HG03025 (cell line): ENCODE measurements around the gene TOGARAM2.

Experiments
- ATAC-seq: cut with Tn5 transposase; IDR thresholded peaks from one replicate; pipeline ENCODE4 v1.9.1; 2021; ENCODE audit warnings: mild to moderate bottlenecking, moderate library complexity; ENCODE audit not compliant: unreplicated experiment, low FRiP score

Gene TOGARAM2

GRCh38 chr2:29046321-29046720, 65.2 kb downstream of the TOGARAM2 start:
- ATAC-seq, result no peak

DNA sequence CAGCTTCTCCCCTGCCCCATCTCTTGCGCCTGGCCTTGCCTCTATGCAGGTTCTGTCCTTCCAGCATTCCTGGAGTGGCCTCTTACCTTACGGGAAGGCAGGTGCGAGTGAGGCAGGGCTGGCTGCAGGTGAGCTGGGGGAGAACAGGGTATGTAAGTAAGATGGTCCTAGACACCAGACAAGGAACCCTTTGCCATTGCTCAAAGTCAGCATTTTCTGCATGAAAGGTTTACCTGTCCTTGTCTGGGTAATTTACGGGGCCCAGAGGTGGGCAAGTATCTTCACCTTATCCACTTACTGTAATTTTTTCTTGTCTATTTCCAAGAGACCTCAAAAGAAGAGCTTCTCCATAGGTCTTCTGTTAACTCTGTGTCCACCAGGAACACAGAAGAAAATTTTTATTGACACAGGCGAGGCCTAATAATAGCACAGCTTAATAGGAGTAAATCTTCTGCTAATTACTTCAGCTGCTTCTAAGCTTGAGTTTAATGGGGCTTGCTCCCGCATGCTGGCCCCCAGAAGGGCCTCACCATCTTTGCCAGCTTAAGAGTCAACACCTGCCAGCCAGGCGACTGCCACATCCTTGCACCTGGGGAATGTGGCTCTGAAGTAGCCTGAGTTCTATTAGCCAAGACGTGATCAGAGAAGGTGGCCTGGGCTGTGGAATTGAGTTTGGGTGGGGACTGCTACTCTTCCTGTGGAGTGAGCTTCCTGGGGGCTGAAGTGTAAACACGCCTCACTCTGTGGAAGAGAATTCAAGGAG, 66.2 kb downstream of the TOGARAM2 start:
- no peak for ATAC-seq

- ATAC-seq, result no peak
Measured at GRCh38 chr2:29050591-29050990, 69.5 kb downstream of the TOGARAM2 start.

GRCh38 chr2:29051730-29052129, 70.6 kb downstream of the TOGARAM2 start:
- no peak for ATAC-seq

DNA sequence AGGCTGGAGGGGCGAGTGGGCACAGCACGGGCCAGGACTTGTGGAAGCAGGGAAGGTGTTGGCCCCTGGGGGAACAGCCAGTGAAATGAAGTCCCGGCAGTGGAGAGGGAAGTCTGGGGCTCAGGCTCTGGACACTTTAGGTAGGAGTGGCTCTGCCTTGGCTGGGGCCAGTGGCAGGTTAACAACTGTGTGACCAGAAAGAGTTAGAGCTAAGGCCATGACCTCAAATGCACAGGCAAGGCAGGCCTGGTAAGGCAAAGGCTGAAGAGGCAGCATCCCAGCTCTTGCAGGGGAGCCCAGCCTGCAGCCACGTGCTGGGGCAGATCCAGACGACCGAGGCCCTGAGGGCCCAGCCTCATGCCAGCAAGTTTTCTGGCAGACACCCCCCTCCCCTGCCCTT, 71.7 kb downstream of the TOGARAM2 start:
- no peak for ATAC-seq

GRCh38 chr2:29053223-29053622, 72.1 kb downstream of the TOGARAM2 start:
- no peak for ATAC-seq

DNA sequence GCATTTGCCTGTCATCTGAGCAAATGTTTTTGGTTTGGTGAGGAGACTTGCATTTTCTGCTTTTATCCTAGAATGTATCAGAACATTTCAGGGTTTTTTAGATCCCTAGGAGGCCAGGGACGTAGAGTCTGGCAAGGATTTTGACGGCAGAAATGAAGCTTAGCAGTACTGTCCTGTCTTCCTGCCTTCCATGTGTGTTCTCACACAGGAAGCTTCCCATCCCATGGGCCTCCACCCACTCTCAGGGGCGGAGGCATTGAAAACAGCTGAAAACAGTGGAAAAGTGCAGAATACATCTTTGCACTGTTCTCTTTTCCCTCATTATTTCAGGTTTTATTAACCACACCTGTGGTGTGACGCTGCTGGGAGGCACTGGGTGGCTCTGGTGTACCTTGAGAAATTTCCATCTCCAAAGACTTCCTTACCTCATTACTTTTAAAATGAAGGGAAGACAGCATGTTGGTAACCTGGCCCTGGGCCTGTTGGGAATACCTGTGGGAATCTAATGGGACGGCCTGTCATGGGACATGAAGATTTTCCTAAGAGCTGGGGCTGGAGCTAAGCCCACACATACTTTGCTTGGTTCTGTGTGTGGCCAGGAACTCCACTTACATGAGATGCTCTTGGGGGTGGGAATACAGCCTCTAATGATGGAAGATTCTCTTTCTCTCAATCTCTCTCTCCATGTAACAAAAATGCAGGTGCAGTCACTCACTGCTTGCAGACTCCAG, 72.7 kb downstream of the TOGARAM2 start:
- no peak for ATAC-seq

DNA sequence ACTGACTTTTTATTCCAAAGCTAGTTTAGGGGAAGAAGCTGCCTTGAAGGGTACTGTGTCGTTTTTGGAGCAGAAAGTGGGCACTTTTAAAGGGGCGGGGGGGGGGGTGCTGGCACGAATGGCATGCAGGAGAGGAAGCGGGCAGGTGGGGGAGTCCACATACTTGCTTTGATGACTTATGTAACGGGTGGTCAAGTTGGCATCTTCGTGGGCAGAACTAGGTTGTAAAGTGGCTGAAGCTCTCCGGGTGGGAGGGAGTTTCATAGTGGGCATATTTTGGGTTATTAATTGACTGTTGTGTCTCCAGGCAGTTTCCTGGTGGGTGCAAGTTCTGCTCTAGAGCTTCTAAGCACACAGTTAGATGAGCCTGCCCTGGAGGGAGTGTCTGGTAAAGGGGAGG, 73.3 kb downstream of the TOGARAM2 start:
- ATAC-seq, result no peak

DNA sequence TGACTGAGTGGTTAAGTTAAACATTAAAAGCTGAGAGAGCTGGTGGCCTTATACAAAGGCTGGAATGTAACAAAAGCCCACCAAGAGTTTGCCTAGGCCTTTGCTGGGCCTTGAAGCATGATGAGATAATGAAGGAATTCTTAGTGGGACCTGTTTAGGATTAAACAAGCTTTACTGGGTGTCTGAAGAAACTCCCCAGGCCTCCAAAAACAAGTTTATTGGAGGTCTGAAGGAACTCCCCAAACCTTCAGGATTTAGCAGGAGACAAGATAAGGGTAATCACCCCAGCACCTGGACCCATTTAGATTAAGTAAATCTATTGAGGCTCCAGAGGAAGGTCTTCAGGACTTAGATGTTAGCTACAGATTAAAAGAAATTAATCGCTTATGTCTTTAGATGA, 74.5 kb downstream of the TOGARAM2 start:
- no peak for ATAC-seq

DNA sequence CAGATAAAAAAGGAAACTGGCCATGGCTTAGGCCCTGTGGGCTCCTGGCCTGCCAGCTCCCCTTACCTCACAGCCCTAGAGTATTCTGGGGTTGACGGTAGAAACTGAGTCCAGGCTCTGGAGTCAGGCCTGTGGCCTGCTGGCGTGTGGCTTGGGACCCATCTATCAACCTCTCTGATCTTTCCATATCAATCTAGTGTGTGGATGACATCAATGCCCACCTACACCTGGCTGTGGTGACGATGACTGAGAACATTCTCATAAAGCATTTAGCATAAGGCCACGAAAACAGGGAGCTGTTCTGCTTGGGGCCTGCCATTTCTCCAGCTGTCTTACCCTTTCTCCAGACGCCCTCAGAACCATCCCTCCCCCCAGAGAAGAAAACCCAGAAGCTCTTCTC, 75.4 kb downstream of the TOGARAM2 start:
- ATAC-seq, result no peak

DNA sequence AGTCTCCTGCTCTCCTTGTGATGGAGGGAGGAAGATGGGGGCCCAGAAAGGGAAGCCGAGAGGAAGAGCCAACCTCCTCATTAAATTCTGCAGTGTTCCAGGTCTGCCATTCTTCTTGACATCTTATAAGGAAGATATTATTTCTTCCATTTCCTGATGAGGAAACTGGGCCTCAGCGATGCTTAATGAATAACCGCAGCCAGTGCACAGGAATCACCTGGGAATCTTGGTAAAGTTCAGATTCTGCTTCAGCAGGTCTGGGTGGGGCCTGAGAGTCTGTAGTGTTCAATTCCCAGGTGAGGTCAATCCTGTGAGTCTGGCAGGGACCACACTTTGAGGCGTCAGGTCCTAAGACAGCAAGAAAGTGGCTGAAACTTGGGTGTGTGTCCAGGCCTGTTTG, 75.9 kb downstream of the TOGARAM2 start:
- no peak for ATAC-seq

- ATAC-seq, result no peak
Measured at GRCh38 chr2:29059624-29060023, 78.5 kb downstream of the TOGARAM2 start.

DNA sequence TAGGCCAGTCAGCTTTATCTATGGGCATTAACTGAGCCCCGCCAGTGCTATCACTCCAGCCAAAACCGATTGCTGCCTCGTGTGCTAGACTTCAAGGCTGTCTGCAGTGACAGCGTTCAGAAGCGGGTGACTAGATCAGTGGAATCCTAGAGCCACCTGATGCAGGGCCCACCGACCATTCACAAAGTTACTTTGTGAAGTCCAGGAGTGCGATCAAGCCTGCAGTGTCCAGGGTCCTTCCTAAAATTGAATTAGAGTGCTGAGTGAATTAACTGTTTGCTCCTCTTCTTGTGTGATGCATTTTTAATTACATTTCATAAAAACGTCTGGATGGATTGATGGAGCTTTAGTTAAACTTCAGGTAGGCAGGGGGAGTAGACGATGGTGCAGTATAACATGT, 79.3 kb downstream of the TOGARAM2 start:
- no peak for ATAC-seq

DNA sequence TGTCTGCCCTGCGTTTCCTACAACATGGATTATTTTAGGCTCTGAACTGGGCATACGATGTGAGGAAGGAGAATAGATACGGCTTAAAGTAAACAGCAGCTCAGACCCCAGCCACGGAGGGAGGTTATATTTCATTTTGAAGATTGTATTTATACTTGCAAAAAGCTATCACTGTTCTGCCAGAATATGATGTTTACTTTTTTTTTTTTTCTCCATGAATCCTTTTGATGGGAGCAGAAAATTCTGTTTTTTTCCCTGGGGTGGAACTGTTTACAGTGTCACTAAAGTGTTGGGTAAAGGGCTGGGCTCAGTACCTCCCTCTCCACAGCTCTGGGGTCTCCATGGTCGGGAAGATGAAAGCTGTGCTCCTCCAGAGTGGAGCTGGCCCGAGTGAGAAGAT, 80.1 kb downstream of the TOGARAM2 start:
- no peak for ATAC-seq

DNA sequence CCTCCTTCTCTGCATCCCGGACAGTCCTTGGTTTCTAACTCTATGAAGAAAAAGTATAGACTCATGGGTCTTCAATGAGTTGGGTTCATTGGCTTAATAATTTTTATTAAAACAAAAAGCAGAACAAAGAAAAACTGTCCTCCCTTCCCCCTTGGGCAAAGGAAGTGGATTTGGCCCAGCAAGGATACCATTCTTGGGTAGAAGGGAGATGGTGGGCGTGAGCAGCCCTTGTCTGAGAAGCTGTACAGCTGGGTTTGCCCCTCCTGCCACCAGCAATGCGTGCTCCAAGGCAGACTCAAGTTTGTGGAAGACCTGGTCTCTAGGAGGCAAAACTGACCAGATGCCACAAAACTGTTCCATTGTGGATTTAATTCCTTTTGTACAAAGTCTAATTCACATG, 80.5 kb downstream of the TOGARAM2 start:
- ATAC-seq, result no peak

DNA sequence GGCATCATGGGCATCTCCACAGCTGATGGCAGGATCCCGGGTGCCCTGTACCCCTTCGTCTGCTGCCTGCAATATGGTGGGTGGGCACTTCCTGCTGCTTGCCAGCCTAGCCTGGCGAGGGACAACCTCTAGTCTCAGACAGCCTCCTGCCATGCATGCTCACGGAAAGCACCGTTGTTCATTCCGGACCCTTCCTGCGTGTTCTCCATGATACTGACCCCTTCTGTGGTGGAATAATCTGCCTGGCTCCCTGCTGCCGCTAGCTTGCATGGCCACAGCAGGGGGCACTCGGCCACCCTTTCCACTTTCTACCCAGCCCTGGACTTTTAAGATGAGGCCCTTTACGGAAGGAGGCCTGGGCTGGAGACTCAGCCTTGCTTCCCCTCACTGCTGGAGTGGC, 81.3 kb downstream of the TOGARAM2 start:
- no peak for ATAC-seq

- ATAC-seq, result no peak
Measured at GRCh38 chr2:29063056-29063455, 82.0 kb downstream of the TOGARAM2 start.

DNA sequence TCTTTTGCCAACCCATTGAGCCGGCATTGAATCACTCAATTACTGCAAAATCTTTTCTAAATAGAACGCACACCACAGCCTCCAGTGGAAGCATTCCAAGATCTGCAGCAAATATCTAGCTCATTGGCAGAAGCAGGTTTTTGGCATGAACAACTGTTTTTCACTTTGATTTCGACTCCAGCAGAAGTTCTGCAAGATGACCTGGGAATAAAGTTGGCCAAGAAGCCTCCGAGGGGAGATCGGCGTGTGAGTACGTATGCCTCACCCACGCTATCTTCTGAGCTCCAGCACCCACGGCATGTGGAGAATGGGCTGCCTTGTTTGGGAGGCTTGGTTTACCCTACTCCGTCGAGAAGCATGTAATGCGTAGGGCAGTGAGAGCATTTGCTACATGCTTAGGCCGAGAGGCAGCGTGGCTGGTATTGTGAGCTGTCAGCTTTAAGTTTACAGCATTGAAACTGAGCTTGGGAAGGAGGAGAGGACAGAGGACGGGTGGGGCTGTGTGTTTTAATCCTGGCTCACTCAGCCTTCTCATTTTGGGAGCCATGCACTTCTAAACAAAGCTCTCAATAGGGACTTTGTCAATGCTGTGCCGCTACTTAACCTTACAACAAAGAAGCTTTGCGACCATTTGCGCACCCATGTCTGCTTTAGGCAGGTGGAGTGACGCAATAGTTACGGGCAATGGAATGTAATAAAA, 82.7 kb downstream of the TOGARAM2 start:
- no peak for ATAC-seq

GRCh38 chr2:29064346-29064715, 83.2 kb downstream of the TOGARAM2 start:
- no peak for ATAC-seq

- ATAC-seq, result no peak
Measured at GRCh38 chr2:29064746-29065067, 83.6 kb downstream of the TOGARAM2 start.

DNA sequence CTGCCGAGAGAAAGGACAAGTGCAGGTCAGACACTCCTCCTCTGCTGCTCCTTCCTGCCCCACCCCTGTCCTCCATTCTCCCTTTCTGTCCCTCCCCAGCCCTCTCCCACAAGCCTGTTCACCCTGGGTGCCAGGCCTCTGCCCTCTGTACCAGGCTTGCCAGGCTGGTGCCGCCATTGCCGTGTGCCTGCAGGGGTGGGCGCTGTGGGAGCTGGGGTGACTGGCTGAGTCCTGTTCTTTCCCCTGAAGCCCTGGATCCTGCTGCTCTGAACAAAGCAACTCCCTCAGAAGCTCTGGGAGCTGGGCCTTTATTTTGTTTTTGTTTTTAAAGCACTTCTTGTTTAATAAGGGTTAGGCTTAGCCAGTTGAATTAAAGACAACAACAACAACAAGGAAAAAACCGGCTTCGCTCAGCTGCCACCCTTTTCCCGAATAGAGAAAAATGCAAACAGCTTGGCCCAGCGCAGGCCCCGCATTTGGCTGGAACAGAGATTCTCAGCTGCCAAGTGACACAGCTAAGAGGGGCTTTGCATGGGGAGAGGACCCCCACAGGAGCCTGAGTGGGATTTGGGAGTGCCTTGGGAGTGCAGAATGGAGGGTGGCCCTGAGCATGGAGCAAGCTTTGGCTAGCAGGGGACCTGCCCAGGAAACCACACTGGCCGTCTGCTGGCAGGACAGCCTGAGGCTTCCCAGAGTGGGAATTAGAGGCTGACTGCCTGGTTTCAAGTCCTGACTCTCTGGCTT, 84.1 kb downstream of the TOGARAM2 start:
- no peak for ATAC-seq
